Stomach (tissue), 4 donors: ENCODE data around the gene KIDINS220.

Source experiments
- CTCF ChIP-seq, 7 experiments: fragments of 450-650 bp in 4 of 7; fragments of 200-600 bp in 3 of 7; sonication (generic) in 3 of 7; IDR thresholded peaks; one replicate each; pipeline ENCODE4 v1.5.1; 2016 to 2019; ENCODE audit warnings: antibody characterized with exemption in 7 of 7, control low read depth in 2 of 7, mild to moderate bottlenecking in 1 of 7
- POLR2A ChIP-seq, 4 donors: fragments of 450-650 bp; IDR thresholded peaks; one replicate each; pipeline ENCODE4 v1.6.1; 2016; ENCODE audit warnings: antibody characterized with exemption in 4 of 4, control low read depth in 2 of 4, mild to moderate bottlenecking in 1 of 4, moderate library complexity in 1 of 4

- TF ChIP-seq CTCF (IDR thresholded peaks at IDR 0.05) (no peak), POLR2A (IDR thresholded peaks at IDR 0.05) (no peak)
Measured at GRCh38 chr2:8858264-8858663, 20.9 kb upstream of the KIDINS220 start.
